NCI-H1436 (cell line): ENCODE results near the gene GPR39.
"Not testable (repeated sequence)": the region's sequence is repeated elsewhere in the genome, so short reads cannot be mapped to it uniquely, and the experiment has no call there.

Experiments used
- DNase-seq: peaks from one replicate; lab custom pipeline; 2025; lab: John Stamatoyannopoulos, UW

GPR39 gene

DNA sequence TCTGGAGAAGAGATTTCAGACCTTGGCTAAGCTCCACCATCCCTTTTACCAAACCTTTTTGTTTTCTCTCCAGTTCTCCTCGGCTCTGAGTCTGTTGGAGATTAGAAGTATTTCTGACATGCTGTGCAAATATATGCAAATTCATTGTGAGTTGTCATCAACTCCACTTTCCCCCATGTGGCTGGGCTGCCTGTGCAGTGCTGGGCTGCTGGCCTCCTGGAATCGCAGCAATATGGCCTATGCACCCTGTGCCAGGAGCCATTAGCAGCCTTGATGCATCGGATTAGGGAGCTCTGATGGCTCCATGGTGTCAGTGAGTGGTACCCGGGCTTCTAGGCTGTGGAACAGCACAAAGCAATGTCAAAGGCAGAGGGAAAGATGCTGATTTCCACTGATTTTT is 80.0 kb downstream of the GPR39 start:
- no peak for DNase-seq

GRCh38 chr2:132497591-132497990 is 81.0 kb downstream of the GPR39 start:
- DNase-seq = no peak

DNA sequence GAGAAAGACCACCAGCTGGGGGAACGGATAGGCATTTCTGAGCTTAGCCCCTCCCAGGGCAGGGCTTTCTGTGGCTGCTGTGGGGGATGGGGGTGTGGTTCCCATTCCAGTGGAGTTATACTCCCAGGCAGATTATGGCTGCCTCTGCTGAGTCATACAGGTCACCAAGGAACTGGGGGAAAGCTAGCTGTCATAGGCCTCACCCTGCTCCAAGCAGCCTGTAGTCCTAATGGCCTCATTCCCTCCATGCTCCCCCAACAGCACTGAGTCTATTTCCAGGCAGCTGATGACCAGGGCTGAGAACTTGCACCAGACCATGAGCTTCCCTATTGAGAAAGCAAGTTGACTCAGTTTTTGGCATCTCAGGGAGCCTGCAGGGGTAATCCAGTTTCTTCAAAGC is 87.1 kb downstream of the GPR39 start:
- no peak for DNase-seq

DNA sequence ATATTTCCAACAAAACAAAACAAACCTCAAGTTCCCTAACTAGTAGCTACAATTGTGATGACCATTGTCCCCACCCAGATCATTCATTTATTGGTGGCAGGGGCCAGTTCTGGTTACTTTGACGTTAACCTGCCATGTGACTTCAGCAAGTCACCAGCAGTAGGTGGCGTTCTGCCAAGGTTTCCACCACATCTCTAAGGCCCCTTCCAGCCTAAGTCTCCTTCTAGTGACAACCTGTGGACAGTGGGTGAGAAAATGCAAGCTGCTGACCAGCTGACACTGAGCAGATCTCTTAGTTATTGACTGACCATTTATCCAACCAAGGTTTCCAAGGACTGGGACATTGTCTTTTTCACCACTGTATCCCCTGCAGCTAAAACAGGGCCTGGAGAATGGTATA is 98.4 kb downstream of the GPR39 start:
- DNase-seq = no peak

GRCh38 chr2:132517386-132517785 is 100.8 kb downstream of the GPR39 start:
- DNase-seq = no peak

DNA sequence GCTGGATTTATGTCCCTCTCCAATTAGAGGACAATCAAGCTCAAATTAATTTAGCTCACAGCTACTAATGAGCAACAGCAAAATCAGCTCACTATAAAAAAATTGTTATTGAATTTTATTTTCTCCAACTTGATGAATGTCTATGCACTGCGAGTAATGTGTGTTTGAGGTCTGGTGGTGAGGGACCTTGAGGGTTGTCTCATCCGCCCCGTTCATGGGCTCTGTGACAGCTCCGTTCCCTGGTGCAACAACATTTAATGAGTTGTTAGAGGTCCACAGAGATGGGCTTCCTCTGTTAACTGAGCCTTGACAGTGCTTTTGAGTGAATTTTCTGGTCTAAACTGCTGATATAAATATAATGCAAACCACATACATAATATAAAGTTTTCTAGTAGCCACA is 101.7 kb downstream of the GPR39 start:
- DNase-seq = no peak

GRCh38 chr2:132519566-132519965 is 103.0 kb downstream of the GPR39 start:
- no peak for DNase-seq

DNA sequence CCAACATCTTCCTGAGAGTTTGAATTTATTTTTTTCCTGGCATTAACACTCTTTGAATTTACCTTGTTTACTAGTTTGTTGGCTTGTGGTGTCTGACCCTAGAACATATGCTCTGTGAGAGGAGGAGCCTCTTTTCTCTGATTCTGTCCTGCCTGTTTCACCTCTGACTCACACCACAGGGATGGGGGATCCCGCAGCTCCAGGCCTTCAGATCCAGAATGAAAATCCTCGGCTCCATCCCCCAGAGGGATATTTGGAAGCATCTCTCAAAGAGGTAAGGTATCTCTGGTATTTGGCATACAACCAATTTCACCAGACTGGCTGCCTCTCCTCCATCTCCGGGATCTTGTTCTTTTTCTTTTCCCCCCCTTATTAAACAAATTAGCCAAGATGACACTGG is 104.7 kb downstream of the GPR39 start:
- no peak for DNase-seq

- DNase-seq = no peak
Measured at GRCh38 chr2:132522901-132523300, 106.3 kb downstream of the GPR39 start.

GRCh38 chr2:132537061-132537460 is 120.5 kb downstream of the GPR39 start:
- not testable (repeated sequence) for DNase-seq

DNA sequence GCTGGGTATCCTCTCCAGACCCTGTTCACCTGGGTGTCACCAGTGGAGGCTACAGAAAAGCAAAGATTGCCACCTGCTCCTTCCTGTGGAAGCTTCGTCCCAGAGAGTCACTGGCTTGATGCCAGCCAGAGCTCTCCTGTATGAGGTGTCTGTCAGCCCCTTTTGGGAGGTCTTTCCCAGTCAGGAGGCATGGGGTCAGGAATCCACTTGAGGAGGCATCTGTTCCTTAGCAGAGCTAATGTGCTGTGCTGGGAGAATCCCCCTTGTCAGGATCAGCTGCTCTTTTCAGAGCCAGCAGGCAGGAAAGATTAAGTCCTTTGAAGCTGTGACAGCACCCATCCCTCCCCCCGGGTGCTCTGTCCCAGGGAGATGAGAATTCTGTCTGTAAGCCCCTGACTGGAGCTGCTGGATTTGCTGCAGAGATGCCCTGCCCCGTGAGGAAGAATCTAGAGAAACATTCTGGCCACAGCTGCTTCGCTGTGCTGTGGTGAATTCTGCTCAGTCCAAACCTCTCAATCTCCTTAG is 121.8 kb downstream of the GPR39 start:
- DNase-seq = no peak

- no peak for DNase-seq
Measured at GRCh38 chr2:132540166-132540565, 123.6 kb downstream of the GPR39 start.

DNA sequence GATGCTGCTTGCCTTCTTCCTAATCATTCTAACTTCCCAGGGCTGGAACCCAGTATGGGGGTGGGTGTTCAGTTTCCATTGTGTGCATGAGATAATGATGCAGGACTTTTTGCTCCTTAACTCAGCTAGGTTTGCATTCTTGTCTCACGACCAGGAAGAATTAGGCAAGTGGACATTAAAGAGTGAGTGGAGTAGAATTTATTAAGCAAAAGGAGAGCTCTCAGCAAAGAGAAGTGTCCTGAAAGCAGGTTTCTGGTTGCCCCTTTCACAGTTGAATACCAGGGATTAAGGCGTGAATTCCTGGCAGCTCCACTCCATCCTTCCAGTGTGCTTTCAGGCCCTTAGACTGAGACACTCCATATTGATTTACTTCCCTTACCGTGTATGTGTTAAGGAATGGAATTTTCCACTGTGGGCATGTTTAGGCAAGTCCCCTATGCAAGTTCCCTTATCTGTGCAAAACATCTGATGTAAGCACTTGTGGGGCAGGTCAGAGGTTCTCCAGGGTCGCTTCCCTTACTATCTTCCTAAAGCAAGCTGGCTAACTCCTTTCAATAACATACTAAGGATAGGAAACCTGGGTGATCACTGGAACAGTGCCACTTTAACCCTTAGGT is 126.5 kb downstream of the GPR39 start:
- DNase-seq = no peak

GRCh38 chr2:132544006-132544630 is 127.5 kb downstream of the GPR39 start:
- DNase-seq = no peak

DNA sequence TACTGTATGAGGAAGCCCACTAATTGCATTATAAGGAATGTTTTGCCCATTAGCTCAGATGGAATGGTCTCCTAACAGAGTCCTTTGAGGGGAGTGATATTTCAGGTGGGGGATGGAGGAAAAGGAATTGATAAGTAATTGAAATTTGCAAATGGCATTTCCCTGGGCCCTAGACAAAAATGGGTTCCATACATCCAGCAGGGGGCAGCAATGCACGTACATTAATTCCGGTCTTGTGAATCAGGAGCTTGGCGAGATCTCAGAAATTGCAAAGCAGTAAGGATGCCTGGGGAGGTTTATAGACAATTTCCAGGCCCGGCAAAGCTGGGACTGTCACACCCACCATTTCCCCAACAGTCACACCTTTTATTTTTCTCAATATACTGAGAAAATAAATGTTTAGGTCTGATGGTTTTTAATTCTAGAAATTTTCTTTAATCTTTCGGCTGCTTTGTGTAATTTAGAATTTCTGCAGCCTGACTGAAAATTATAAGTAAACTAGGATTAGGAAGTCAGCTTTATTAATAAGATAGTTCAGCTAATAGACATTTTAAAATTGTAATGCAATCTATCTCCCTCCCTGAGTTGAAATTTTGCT is 130.6 kb downstream of the GPR39 start:
- DNase-seq = peak; percentile 62

GRCh38 chr2:132549935-132550670 is 133.5 kb downstream of the GPR39 start:
- no peak for DNase-seq

DNA sequence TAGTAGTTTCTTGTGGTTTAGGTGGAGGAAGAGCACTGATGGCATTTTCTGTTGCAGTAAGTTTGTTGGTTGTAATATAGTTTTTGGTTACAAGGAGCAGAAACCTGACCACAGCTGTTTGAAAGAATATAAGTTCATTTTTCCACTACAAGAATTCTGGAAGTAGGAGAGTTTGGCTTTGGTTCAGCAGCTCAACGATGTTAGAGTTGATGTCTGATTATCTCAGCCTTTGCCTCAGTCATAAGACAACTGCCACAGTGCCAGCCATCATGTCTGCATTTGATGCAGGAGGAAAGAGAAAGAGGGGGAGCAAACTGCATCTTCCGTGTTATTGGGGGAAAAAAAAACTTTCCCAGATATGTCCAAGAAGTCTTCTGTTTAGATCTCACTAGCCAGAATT is 134.3 kb downstream of the GPR39 start:
- no peak for DNase-seq

- no peak for DNase-seq
Measured at GRCh38 chr2:132557694-132558093, 141.1 kb downstream of the GPR39 start.

DNA sequence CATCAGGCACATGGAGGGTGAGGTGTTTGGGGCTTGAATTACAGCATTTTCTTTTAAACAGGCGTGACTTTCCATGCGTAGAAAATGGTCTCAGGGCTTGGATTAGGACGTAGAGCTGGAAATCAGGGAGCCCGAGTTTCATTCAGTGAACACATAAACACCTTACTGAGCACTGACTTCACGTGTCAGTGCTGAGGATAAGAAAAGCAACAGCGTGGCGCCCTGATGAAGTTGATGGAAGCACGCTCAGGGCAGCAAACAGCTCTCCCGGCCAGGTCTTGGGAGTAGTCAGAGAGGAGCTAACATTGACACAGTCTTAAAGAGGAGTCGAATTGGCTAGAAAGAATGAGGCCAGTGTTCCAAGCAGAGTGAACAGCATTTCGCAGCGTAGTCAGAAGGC is 142.7 kb downstream of the GPR39 start:
- DNase-seq = no peak

DNA sequence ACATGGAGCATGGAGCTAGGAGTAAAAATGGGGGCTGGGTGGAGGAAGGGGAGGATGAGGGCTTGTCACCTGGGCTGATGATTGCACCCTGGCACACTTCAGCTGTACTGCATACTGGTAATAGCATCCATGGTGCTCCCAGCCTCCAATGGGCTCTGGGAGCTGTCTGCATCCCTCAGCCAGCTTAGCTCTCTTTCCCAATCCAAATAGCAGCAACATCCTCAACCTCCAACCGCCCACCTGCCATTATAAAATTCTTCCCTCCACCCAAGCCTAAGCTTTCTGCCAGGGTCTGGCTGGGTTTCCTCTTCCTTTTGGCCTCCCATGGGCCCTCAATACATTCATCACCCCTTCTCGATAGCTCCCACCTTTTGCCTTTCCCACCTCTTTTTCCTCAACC is 143.3 kb downstream of the GPR39 start:
- DNase-seq = no peak

DNA sequence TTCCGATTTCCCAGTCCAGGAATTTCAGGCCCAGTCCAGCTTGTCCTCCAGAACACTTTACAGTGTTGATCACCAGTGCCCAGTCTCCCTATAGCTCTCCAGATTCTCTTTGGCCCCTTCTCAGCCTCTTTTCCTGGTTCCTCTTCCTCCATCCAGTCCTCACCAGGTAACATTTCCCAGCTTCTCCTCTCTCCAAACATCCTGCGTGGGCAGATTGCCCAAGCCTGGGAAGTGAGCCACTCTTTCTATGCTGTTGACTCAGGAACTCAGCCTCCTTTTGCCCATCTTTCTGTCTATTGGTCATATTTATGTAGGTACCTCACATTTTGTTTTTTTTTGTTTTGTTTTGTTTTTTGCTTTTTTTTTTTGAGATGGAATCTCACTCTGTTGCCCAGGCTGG is 144.0 kb downstream of the GPR39 start:
- DNase-seq = no peak

DNA sequence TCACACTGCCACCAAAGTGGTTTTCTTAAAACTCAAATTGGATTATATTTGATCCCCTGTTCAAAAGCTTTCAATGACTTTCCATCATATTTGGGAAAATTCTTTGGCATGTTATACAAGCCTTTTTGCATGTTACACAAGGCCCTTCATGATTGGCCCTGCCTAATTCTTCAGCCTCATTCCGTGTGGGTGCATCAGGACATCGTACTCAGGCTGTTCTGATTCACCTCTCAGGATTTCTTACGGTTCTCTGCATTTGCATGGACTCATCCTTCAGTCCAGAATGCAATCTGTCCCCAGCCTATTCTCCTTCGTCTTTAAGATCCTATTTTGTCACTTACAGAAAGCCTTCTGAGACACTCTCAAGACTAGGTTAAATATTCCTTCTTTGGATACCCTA is 145.6 kb downstream of the GPR39 start:
- DNase-seq = no peak

DNA sequence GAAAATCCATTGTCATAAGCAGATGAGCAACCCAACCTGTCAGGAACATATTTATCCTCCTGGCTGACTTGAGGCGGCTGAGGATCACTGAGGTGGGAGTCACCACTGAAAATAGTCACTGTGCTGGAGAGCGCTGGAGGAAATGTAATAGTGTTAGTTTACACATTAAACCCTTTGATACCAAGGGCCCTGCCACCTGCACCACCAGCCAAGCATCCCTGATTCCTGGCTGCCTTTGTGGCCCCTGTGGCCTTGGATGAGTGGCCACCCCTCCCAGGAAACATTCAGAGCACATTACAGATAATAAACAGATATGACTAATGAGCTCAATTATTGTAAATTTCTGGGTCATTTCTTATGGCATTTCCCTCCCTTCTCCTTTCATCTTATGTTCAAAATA is 147.5 kb downstream of the GPR39 start:
- DNase-seq = no peak
